GM10248 (cell line): ENCODE results near the gene TUT1.
A peak's percentile ranks its signal among the peaks of the same experiment; 100 is the strongest.

Experiments used
- CTCF ChIA-PET: fragments of 300-600 bp; sonication (Branson Sonifier 250); formaldehyde crosslinking; extraction: SDS; loops from one replicate; lab custom pipeline; 2021; ENCODE audit warnings: antibody characterized with exemption; lab: Yijun Ruan, JAX
- POLR2A ChIA-PET: fragments of 350-650 bp; sonication (Branson Sonifier 250); formaldehyde crosslinking; extraction: SDS; loops from one replicate; lab custom pipeline; 2020; ENCODE audit warnings: antibody characterized with exemption; lab: Yijun Ruan, JAX
- DNase-seq: peaks from one replicate; pipeline ENCODE4 v3.0.0; 2012; ENCODE audit errors: extremely low spot score
- TF ChIP-seq, protein P1 (sequence below): IDR thresholded peaks from 2 replicates; pipeline ENCODE4 v1.5.1; 2012; ENCODE audit warnings: mild to moderate bottlenecking, low read depth; ENCODE audit errors: extremely low read depth, missing control alignments, control extremely low read depth

TUT1 gene

DNA sequence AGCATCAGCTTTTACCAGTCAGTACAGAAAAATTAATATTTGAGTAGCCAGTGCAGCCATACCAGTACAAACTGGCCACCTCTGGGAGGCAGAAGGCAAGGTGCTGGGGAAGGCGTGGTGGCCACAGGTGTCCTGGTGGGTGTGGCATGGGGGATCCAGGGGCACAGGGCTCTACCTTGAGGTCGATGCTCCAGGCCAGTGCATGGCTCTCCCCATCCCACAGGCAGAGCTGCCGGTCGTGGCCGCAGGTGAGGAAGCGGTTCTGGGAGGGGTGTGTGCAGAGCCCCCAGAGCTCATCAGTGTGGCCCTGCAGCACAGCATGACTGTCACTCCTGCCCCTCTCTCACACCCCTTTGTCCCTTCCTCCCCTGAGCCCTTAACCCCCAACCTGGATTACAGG lies 14.1 kb upstream of the TUT1 start:
- ChIA-PET CTCF (interaction anchor here (1.2 to 1.5 kb wide), 3 partner anchors 9 to 16 kb away, joined by 3 to 4 read pairs (median 4); partner anchors contain the start of gene B3GAT3), POLR2A (interaction anchor here (0.6 to 1.8 kb wide), 2 partner anchors 14 to 1660 kb away, joined by 3 to 7 read pairs; partner anchors contain the start of gene TUT1)
- TF ChIP-seq, protein P1, sequence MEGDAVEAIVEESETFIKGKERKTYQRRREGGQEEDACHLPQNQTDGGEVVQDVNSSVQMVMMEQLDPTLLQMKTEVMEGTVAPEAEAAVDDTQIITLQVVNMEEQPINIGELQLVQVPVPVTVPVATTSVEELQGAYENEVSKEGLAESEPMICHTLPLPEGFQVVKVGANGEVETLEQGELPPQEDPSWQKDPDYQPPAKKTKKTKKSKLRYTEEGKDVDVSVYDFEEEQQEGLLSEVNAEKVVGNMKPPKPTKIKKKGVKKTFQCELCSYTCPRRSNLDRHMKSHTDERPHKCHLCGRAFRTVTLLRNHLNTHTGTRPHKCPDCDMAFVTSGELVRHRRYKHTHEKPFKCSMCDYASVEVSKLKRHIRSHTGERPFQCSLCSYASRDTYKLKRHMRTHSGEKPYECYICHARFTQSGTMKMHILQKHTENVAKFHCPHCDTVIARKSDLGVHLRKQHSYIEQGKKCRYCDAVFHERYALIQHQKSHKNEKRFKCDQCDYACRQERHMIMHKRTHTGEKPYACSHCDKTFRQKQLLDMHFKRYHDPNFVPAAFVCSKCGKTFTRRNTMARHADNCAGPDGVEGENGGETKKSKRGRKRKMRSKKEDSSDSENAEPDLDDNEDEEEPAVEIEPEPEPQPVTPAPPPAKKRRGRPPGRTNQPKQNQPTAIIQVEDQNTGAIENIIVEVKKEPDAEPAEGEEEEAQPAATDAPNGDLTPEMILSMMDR: no peak
- DNase-seq: no peak

DNA sequence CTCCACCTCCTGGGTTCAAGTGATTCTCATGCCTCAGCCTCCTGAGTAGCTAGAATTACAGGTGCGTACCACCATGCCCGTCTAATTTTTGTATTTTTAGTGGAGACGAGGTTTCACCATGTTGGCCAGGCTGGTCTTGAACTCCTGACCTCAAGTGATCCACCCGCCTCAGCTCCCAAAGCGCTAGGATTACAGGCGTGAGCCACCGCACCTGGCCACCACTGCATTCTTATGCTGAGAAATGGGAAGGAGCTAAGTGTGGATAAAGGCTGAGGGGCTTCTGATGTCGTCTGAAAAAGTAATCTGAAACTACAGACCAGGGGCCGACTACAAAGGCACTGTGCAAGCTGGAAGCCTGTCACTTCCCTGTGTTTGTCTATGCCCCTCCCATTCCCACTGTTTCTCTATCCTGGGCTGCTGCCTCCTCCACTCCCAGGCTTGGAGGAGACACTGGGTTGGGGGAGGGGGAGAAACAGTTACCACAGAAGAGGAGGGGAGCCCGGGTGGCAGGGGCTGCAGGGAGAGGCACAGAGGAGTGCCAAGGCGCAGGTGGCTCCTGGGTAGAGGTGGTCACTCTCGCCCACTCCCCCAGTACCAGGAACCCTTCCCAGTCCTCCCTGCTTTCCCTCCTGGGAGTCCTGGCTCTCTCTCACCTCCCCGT lies 13.3 kb upstream of the TUT1 start:
- POLR2A ChIA-PET: interaction anchor here (0.8 to 1.0 kb wide), 3 partner anchors 13 to 60 kb away, joined by 3 to 4 read pairs (median 3); partner anchors contain the start of genes C11orf98, CSKMT and TUT1

DNA sequence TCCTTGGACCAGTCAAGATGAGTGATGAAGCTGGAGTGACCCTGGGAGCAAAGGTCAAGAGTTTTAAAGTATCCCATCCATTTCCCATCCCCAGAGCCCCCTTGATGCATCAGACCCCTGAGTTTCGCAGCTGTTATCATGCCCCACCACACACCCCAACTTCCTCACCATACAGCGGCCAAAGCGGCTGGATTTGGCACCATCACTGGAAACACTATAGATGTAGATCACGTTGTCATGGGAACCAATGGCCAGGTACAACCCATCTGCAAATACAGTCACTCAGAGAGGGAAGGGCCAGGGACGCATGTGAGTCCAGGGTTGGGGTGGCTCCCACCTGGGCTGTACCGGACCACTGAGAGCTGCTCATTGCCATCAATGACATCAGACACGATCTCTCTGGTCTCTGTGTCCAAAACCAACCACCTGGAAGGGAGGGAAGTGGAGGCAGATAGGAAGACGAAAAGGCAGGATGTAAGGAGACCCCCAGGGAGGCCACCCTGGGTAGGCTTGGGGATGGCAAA lies 12.5 kb upstream of the TUT1 start:
- TF ChIP-seq, protein P1: no peak
- CTCF ChIA-PET: interaction anchor here (0.7 to 1.7 kb wide), 5 partner anchors 8 to 179 kb away, joined by 4 to 6 read pairs (median 4); partner anchors contain the start of gene ROM1
- POLR2A ChIA-PET: interaction anchor here (0.8 to 1.0 kb wide), 3 partner anchors 13 to 61 kb away, joined by 3 to 4 read pairs (median 3); partner anchors contain the start of genes C11orf98, CSKMT and TUT1
- DNase-seq: no peak

More for the DNA sequence above, 13.3 kb upstream of the TUT1 start:
- CTCF ChIA-PET: interaction anchor here (0.7 to 1.7 kb wide), 6 partner anchors 7 to 180 kb away, joined by 4 to 6 read pairs (median 4); partner anchors contain the start of genes B3GAT3 and ROM1
- DNase-seq: no peak
- TF ChIP-seq, protein P1: no peak

DNA sequence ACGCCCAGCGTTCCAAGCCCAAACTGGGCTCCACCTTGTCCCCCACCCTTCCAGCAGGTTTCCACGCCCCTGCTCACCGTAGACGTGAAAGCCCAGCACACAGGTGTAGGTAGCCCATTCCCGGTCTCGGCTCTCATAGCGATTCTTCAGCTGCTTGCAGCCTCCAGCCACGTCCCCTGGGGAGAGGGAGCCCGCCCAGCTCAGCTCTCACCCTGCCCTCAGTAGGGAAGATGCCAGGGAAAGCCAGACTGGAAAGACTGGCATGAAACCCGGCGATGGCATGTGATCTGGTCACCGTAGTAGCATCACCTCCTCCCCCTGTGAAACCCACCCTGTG lies 11.7 kb upstream of the TUT1 start:
- DNase-seq: no peak
- ChIA-PET CTCF (interaction anchor here (1.6 kb wide), 1 partner anchor 178 kb away, joined by 6 read pairs; no protein-coding TSS in a partner anchor), POLR2A (no interaction called here)
- TF ChIP-seq, protein P1: no peak

DNA sequence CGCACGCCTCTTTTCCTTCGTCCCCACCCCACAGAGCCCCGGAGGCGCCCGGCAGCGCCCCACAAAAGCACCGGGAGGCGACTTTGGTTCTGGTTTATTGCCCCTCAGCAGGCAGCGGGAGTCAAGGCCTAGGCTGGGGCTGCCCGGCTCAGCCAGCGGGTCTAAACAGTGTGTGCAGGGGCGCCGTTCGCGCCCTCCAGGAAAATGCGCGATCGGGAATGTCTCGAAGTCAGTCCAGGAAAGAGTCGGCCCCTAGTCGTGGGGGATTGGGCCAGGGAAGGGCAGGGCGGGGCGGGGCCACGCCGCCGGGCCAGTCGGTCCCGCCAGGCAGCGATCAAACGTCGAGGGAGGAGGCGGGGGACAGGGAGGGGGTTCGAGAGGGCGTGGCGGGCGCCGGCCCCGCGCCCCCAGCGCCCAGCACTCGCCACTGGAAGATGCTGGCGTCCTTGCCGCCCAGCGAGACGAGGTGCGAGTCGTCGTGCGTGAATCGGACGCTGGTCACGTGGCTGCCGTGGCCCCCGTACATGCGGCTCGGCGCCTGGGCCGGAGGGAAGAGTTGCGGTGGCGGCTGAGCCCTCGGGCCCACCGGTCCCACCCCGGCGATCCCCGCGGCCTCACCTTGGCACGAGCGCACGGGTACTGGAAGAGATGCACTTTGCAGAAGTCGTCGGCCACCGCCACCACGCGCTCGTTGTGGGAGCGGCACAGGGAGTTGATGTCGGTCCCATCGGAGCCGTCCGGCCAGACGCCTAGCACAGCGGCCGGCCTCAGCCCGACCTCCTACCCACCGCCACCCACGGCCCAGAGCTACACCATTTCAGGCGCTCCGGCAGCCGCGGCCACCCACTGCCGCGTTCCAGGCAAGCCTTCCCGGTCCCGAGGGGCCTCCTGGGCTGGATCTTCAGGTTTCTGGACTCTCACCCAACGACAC lies 11.1 kb upstream of the TUT1 start:
- TF ChIP-seq, protein P1: no peak
- DNase-seq: peak; percentile 39
- CTCF ChIA-PET: interaction anchor here (0.7 to 2.1 kb wide), 6 partner anchors 9 to 178 kb away, joined by 3 to 26 read pairs (median 4); partner anchors contain the start of genes B3GAT3 and TUT1
- POLR2A ChIA-PET: interaction anchor here (0.5 to 3.1 kb wide), 13 partner anchors 9 to 239 kb away, joined by 3 to 64 read pairs (median 4); partner anchors contain the start of genes C11orf98, CSKMT, EEF1G and INTS5
